HG03095 (cell line): ENCODE results near the gene WSB2.

Source experiments
- ATAC-seq: cut with Tn5 transposase; IDR thresholded peaks from one replicate; pipeline ENCODE4 v1.9.1; 2021; ENCODE audit warnings: moderate library complexity; ENCODE audit not compliant: unreplicated experiment

WSB2 gene

GRCh38 chr12:118061873-118062843 is 1.2 kb upstream of the WSB2 start:
- ATAC-seq = no peak

- no peak for ATAC-seq
Observed at GRCh38 chr12:118060301-118061010, 523 bp downstream of the WSB2 start.

GRCh38 chr12:118059341-118060191 is 1.4 kb downstream of the WSB2 start:
- no peak for ATAC-seq

GRCh38 chr12:118058881-118059280 is 2.1 kb downstream of the WSB2 start:
- no peak for ATAC-seq

GRCh38 chr12:118058227-118058626 is 2.8 kb downstream of the WSB2 start:
- ATAC-seq = no peak

- no peak for ATAC-seq
Observed at GRCh38 chr12:118055865-118056773, 4.9 kb downstream of the WSB2 start.

GRCh38 chr12:118055144-118055557 is 5.8 kb downstream of the WSB2 start:
- no peak for ATAC-seq

- ATAC-seq = no peak
Observed at GRCh38 chr12:118053071-118053985, 7.7 kb downstream of the WSB2 start.

GRCh38 chr12:118052324-118053070 is 8.5 kb downstream of the WSB2 start:
- ATAC-seq = no peak

- no peak for ATAC-seq
Observed at GRCh38 chr12:118050972-118051910, 9.7 kb downstream of the WSB2 start.

GRCh38 chr12:118046430-118046829 is 14.5 kb downstream of the WSB2 start:
- ATAC-seq = no peak

- no peak for ATAC-seq
Observed at GRCh38 chr12:118044577-118044976, 16.4 kb downstream of the WSB2 start.

- ATAC-seq = no peak
Observed at GRCh38 chr12:118044075-118044474, 16.9 kb downstream of the WSB2 start.

GRCh38 chr12:118042091-118042490 is 18.9 kb downstream of the WSB2 start:
- ATAC-seq = no peak

GRCh38 chr12:118038137-118038536 is 22.8 kb downstream of the WSB2 start:
- no peak for ATAC-seq

- ATAC-seq = no peak
Observed at GRCh38 chr12:118036672-118037411, 24.1 kb downstream of the WSB2 start.
